HG02798 (cell line): Measurements from ENCODE around the gene TRIM10.
"Not testable (repeated sequence)": the region's sequence is repeated elsewhere in the genome, so short reads cannot be mapped to it uniquely, and the experiment has no call there.

Experiments
- ATAC-seq: cut with Tn5 transposase; IDR thresholded peaks from one replicate; pipeline ENCODE4 v1.9.1; 2021; ENCODE audit warnings: mild to moderate bottlenecking; ENCODE audit not compliant: unreplicated experiment, poor library complexity

The TRIM10 gene

DNA sequence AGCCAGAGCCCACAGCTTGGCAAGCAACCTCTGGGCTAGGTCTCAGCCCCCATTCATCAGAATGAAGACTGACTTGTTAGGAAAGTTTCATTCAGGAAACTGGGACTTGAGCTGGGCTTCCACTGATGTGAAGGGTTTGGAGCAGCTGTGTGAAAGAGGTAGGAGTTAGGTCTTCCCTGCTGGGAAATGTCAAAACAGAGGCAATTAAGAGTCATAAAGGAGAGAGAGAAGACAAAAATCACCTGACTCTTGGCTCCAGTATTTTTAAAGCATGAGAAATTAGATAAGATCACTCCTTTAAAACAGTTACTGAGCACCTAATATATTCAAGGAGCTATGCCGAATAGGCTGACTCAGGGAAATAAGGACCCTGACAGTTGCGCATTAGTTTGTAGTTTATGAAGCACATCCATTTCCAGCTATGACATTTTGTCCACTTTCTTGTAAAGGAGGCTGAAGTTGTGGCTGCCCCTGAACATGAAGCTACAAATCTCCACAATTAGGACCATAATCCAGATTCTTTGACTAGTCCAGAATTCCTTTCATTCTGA is 29.0 kb downstream of the TRIM10 start:
- ATAC-seq = no peak

DNA sequence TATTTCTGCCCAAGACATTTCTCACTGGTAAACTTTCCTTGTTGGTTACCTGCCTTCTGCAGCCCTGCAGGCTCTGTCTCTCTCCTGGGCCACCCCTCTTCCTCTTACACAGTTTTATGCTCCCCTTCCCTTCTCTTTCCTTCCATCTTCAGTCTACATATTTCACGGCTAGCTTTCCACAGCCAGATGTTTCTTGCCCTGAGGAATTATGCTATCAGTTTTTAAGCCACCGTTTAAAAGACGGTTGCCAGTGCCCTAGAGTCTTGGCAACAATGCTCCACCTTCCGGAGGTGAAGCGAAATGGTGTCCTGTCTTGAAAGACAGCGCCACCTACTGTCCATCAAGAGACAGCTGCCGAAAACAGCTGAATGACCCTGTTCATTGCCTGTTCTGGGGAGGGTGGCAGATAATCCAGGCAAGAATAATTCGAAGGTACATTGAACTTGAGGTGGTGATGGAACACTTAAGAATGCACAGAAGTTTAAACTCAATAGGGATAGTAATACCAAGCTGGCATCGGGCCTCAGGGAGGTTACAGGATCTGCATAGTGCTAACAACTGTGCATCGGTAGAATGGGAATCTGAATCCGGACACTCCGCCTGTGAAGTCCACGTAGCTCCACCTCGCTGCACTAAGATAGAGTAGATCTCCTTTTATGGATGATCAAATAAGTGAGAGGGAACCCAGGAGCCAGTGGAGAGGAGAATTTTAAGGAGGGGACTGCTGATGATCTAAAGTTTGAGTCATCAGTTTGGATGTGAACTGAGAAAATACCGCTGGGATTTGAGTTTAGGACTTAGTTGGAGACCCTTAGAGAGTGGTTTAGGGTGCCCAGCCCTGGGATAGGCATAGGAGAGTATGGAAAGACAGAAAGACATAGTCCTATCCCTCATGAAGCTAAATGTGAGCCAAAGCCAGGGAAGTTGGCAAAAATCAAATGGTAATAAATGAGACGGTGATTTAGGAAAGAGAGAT is 29.8 kb downstream of the TRIM10 start:
- peak; percentile 73 for ATAC-seq

- ATAC-seq = no peak
These were observed 30.8 kb downstream of the TRIM10 start for GRCh38 chr6:30130179-30130679.

DNA sequence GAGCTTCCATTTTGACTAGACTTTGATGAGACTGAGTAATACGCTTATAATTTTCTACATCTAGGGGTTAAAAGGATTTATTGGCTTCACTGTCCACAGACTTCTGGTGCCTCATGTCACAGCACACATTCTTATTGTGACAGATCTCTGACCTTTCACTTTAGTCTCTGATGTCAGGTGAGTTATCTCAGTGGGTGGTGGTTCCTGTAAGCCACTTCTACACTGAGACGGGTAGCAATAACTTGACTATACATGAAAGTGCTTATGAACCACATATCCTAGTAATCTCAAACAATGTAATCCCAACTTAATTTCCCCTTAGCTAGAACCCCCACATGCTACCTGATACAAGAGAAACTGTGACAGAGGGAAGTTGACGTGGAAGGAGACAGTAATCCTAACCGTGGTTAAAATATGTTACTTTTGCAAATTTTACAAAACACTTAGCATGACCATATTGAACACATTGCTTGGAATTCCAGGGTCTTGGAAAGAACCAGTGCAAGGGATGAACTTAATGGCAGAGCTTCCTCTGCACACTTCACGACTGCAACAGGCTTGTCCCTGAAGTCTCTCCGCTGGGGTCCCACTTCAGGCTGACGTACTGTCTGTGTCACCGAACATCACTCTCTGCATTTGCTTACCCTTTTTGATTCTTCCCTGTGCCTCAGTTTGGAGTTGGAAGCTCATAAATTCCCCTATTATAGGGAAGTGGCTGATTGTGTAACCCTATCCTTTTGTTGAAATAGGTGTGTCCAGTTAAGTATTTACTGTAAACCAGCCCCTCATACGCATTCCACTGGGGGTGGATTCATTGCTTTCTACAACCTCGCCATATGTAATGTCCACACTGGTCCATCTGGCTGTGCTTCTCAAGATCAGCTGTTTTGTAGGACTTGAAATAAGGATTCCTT is 31.5 kb downstream of the TRIM10 start:
- ATAC-seq = no peak

DNA sequence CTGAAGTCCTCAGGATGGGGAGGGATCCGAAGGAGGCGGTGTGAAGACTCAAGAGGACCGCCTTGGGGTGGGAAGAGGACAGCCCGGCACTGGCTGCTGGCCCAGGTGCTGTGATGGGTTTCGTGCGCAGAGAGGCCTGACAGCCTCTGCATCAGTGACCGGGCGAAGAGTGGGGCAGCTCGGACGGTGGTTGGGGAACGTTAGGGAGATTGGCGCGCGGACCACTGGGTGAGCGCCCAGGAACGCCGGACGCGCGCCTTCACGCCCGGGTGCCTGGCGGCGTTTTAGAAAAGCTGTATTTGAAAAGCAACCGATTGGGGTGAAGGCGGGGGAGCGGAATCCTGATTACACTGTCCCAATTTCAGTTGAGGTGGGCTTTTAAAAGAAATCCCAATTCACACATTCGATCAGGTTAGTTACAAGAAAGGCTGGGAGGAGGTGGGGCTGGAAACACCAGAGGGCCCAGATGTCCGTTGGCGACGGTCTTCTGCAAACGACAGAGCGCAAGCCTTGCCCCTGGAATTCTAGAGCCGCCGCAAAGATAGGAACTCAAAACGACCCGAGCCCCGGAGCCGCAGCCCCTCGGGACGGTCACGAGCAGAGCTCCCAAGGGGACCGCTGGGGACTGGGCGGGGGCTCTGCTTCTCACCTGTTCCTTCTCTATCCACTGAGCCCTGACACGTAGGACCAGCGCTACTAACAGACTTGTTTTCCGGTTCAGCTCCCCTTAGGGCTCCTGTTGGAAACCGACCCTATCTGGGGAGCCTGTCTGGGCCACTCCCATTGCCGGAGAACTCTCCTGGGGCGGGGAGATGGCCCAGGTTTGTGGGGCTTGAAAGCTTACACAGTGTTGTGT is 33.5 kb downstream of the TRIM10 start:
- ATAC-seq = no peak

DNA sequence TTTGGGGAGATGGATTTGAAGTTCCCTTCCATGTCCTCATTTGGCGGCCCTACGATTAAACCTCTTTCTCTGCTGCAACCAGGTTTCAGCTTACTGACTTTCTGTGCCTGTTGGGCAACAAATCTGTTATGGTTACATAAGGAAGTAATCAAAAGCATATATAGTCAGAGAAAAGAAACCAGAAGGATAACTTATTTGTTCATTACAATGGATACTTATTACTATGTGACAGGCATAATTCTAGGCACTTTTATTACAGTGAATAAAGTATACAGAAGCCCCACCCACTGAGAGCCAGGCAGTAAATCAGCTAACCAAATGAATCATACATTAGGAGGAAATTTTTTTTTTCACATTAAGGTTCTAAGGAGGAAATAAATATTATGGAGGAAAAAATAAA is 38.5 kb downstream of the TRIM10 start:
- no peak for ATAC-seq

DNA sequence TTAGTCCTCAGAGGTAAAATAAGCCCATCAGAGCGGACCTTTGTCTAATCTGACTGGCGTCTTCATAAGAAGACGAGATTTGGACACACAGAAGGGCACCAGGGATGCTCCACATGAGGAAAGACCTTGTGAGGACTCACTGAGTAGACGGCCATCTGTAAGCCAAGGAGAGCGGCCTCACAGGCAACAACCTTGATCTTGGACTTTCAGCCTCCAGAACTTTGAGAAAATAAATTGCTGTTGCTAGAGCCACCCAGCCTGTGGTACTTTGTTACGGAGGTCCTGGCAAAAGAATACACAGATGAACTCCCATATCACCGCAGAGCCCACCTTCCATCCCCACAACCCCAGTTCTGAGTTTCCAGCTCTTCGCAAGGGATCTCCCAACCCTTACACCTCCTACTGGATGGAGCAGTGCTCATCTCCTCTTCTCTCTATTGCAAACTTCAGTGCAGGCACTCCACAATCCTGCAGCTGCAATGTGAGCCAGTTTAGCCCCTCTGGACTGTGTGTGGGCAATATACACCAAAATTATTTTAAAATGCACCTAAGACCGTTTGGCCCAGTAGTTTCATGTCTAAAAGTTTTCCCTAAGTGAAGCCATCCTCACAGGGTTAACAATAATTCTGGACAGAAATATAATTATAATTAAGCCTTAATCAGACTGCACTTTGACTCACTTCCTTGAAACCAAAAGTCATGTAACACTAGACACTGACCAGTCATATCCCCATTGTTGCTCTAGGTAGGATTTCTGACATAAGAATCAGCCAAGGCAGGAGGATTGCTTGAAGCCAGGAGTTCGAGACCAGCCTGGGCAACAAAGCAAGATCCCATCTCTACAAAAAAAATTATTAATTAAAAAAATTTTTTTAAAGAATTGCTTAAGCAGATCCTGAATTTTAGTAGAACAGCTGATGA is 39.3 kb downstream of the TRIM10 start:
- ATAC-seq = no peak

- not testable (repeated sequence) for ATAC-seq
These were observed 42.3 kb downstream of the TRIM10 start for GRCh38 chr6:30118691-30119090.

DNA sequence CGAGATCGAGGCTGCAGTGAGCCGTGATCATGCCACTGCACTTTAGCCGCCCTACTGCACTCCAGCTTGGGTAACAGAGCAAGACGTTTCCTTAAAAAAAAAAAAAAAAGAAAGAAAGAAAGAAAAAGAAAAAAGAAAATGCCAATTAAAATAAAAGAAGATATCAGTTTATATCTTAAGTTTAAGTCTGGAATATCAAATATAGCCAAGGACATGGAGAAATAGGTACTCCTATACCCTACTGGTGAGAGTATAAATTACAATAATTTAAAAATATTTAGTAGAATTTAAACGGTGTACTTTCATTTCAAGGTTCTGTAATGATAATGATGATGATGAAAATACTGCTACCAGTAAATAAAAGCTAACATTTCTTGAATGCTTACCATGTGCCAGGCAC is 44.3 kb downstream of the TRIM10 start:
- ATAC-seq = no peak

DNA sequence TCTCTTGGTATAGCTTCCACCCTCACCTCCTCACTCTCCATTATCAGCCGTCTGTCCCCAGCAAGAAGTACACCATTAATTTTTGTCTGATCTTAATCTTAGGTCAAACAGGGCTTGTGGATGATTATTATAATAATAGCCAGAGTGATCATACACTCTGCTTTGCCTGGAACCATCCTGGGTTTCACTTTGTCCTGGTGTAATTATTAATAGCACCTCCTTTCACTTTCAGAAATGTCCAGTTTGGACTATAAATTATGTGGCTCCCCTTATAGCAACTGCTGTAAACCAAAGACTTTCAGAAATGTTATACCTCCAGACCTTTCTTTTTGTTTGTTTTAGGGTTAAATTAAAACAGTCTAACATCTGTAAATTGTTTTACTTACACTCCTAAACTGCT is 47.2 kb downstream of the TRIM10 start:
- no peak for ATAC-seq

DNA sequence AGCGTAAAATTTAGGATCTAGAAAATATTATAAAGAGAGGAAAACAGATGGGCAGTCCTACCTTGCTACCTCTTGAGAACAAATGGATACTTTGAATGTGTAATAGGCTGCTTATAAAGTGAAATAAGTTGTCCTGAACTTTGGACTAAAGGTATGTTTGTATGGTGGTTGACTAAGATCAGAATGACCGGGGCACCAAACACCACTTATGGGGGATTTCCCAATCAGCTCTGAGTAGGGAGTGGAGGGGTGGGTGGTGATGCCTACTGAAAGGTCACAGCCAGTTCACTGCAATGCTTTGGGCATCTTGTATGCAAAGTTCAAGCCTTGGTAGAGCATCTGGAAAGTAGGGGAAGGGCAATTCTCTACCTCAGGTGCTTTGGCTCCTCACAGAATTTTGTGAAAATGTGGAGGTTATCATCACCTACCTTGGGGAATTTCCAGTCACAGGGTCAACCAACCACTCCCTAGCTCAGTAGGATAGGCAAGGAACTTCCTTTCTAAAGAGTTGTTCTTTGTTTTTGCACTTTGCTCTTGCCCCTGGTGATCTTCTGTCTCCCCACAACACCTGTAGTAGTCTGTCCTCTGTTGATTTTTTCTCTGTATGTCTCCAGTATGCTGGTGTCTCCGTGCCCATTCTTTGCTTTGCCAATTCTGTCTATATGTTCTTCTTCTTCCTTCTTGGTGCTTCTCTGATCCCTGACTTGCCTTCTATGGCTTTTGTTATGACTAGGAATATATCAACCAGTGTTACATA is 47.8 kb downstream of the TRIM10 start, which contains the start of gene TRIM31:
Gene TRIM31, minus strand, starts transcription at position 88 of the 757 bp plus-strand sequence. CDS start 285 bp downstream, outside the sequence.
- peak; percentile 62 for ATAC-seq

GRCh38 chr6:30112402-30112994 is 48.5 kb downstream of the TRIM10 start:
- no peak for ATAC-seq

GRCh38 chr6:30111266-30111856 is 49.6 kb downstream of the TRIM10 start:
- no peak for ATAC-seq

- no peak for ATAC-seq
These were observed 56.4 kb downstream of the TRIM10 start for GRCh38 chr6:30104661-30105060.

GRCh38 chr6:30103872-30104179 is 57.2 kb downstream of the TRIM10 start:
- no peak for ATAC-seq

DNA sequence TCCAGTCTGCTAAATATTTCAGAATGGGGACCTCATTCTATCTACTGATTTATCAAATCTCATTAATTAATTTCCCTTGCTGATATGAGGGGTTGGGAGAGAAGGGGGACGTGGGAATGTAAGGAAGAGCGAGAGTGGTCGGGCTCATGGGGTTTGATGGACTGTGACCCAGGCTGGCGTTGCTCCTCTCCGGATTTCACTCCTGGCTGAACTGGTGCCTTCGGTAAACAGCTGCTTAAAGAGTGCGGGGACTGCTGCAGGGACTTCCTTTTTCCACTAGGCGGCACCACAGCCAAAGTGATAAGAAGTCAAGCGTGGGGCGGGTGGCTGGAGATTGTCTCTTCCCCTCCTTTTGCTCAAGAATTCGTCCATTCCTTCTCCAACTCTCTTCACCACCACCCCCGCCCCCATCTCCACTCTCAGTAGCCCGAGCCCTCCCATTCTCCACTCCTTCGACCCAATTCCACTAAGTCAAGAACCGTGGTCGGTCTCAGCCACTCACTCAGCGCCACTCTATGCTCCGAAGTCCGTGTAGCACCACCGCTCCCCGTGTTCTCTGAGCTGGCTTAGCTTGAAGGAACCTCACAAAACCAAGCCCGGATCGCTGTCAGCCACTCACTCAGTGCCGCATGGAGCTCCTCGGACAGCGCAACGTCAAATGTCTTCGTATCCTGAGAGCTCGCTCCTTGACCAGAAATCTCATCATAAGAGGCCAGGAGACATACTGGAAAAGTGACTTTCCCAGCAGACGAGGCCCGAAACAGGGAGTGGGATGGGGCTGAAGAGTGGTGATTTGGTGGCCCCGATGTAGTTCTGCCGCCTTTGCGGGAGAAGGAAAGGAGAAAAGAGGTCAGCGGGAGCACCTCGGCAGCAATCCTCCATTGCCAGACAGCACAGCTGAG is 57.8 kb downstream of the TRIM10 start:
- ATAC-seq = peak; percentile 74
